ENCODE measurements around the gene NSUN5.
"Not testable (repeated sequence)": the region's sequence is repeated elsewhere in the genome, so short reads cannot be mapped to it uniquely, and the experiment has no call there.

Gene NSUN5

DNA sequence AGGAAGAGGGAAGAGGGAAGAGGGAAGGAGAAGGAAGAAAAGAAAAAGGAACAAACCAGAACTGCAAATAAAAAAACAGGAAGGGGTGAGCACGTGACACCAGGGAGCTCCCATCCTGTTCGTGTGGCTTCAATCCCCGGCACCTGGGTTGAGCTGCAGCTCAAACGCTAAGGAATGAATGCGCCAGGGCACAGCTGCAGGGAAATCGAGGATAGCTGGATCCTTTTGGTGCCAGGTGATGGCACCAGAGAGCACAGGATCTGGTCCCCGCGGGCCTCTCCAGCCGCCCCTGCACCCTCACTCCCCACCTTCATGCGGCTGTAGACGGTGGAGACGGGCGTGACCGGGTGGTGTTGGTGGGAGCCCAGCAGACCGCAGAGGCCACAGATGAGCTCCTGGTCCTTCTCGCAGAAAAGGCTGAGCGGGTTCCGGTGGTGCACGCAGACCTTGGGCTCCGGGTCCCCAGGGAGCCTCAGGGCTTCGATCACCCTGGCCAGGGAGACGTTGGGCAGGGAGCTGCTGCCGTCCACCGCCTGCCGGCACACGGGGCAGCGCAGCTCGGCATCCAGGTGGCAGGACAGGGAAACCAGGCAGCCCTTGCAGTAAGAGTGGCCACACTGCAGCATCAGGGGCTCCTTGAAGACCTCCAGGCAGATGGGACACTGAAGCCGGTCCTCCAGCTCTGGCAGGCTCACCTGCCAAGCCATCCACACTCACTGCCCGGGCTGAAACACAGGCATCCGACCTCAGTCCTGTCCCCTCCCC is 15.6 kb upstream of the NSUN5 start:
- DNase-seq = not testable (repeated sequence)

DNA sequence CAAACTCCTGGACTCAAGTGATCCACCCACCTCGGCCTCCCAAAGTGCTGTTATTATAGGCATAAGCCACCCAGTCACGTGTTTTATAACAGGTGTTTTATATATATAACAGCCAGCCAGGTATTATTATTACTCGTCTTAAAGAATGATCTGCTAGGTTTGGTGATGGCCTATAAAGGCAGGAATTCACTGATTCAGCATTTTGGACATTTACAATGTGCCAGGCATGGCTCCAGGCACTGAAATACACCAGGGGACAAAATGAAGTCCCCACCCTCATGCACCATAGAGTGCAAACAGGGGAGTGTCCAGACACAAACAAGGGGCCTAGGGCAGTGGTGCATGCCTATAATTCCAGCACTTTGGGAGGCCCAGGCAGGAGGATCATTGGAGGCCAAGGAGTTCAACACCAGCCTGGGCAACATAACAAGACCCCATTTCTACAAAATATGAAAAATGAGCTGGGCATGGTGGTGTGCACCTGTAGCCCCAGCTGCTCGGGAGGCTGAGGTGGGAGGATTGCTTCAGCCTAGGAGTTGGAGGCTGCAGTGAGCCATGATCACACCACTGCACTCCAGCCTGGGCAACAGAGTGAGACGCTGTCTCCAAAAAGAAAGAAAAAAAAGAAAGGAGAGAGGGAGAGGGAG is 14.9 kb upstream of the NSUN5 start:
- not testable (repeated sequence) for DNase-seq

DNA sequence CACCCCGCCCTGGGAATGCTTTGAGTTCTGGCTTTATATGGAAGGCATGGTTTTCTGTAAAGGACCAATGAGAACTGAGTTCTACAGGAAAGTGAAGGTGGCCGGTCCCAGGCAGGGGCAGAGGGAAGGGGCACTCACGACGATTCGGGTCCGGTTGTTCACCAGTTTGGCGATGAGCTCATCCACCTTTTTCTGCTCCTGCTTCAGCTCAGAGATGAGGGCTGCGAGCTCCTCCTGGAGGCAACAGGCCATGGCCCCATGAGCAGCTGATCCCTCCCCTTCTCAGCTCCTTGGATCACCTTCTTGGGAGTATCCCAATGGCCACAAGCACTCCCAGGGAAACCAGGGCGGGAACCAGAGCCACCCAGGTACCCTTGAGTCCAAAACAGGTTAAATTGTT is 11.4 kb upstream of the NSUN5 start:
- not testable (repeated sequence) for DNase-seq

DNA sequence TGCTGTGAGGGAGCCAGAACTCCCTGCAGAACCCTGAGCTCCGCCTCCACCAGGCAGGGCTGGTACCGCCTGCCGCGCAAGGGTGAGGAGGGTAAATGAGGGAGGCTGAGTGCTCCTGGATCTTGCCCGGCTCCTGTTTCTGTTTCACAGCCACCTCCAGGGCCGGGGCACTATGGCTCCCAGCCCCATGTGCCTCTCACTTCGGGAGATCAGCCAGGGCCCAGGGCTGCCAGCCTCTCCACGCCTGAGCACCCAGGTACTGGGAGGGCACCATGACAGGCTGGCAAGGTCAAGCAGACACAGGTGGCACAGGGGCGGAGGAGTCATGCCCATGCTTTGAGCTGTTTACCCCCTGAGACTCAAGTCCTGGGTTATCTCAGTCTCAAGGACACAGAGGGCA is 10.9 kb upstream of the NSUN5 start:
- peak; percentile 26 for DNase-seq

DNA sequence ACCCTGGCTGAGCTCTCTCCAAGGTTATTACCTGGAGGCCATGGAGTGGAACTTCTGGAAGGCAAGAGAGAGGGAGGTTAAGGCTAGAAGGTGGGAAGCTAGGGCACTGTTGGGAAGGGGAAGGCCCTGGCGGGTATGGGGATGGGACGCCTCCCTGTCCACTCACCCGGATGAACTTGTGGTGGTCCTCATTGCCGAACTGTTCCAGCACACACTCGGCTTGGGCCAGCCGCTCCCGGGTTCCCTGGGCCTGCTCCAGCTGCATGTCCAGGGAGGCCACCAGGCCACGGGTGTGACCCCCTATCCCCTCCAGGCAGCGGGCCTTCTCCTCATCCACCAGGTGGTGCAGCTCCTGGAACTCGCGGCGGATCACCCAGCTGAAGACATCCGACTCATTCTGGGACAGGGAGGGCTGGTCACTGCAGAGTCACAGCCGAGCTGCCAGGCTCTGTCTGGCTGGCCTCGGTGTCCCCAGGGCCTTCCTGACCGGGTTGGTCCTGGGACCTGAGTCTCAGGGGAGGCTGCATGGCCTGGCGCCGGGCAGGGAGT is 10.1 kb upstream of the NSUN5 start:
- DNase-seq = not testable (repeated sequence)

DNA sequence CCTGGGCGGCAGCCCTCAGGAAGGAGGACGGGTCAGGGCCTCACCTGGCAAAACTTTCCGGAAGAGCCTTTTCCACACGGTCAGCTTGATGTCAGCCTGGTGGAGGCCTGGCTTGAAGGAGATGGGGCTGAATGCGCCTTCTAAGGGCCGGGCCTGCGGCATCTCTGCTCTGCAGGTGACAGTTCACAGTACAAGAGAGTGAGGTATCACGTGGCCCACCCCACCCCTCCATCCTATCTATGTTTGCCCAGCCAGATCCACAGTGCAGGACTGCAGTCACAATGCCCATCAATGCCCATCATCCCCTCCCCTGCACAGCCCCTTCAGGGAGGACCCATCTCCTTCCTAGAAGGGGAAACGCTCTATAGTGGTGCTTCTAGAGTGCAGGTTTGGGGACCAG is 7.9 kb upstream of the NSUN5 start:
- DNase-seq = no peak

DNA sequence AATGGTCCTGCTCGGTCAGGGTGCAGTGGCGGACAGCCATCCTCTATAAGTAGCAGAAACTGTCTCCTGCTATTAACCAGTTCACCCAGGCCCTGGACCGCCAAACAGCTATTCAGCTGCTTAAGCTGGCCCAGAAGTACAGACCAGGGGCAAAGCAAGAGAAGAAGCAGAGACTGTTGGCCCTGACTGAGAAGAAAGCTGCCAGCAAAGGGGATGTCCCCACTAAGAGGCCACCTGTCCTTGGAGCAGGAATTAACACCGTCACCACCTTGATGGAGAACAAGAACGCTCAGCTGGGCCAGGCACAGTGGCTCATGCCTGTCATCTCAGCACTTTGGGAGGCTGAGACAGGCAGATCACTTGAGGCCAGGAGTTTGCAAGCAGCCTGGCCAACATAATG is 5.6 kb upstream of the NSUN5 start:
- no peak for DNase-seq

DNA sequence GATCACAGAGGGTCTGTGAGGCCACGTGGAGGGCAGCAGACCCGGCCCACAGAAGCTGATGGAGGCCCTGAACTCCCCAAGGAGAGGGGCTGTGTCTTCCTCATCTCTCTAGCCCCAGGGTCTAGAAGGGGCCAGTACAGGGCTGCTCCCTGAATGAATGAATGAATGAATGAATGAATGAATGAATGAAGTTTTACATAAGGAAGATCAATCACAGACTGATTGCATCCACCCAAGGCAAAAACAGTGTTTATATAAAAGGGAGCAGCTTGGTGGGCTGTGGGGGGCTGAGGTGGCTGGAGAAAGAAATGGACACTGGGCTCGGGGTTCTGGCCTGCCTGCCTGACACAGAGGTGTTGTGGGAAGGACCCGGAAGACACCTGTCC is 4.9 kb upstream of the NSUN5 start:
- no peak for DNase-seq

DNA sequence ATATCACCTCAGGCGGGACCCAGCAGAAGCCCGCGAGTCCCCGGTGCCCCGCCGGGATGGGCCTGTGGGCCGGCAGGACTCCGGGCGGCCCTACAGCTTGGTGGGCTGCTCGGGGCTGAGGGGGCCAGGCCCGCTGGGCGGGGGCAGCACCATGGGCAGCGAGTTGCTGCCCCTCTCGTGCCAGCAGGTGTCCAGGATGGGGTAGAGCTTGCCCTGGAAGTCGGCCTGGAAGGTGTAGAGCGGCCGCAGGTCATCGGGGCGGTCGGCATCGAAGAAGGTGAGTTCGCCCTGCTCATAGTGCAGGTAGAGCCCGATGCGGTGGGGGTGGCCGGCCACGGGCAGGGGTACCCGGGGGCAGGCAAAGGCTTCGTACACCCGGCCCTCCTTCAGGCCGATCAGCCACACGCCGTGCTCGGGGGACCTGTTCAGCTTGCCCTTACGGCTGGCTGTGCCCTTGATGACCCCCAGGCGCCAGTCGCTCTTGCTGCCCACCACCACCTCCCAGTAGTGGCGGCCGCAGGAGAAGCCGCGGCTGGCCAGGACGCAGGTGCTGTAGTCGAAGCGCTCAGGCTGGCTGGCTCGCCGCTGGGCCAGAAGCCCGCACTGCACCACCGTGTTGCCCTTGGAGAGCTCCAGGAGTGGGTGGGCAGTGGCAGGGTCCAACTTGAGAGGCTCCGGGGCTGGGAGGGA is 4.3 kb upstream of the NSUN5 start:
- no peak for DNase-seq

DNA sequence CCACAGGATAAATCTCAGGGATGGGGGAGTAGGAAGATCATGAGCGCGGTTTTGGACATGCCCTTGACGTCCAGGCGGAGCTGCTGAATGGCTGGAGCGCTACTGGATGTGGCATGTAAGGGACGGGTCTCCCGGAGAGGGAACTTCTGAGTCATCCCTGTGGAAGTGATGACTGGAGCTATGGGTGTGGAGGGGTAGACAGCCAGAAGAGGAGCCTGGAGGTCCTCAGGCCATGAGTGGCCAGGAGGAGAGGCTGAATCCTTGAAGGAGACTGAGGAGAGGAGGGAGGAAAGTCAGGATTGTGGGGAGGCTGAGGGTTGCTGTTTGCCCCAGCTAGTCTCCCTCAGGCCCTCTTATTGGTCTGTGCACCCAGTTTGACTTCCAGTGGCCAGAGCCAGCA is 2.8 kb upstream of the NSUN5 start:
- not testable (repeated sequence) for DNase-seq

DNA sequence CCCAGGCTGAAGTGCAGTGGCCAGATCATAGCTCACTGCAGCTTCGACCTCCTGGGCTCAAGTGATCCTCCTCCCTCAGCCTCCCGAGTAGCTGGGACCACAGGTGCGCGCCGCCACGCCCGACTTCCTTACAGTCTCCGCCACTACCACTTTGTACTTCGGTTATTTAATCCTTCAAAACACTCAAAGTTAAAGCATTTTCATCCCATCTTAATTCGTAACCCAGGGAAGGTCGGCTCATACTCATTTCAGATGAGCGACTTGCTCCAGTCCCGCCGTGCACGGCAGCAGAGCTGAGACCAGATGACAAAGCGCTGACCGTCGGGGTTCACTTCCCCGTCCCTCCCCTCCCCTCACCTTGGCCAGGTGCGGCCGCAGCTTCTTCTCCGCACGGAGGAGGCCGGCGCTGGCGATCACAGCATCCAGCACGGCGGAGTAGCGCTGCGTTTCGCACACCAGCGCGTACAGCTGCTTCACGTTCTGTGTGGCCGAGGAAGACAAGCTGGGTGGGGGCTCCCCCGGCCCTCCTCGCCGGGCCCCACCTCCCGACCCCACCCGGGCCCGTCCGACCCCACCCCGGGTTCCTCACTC is 457 bp downstream of the NSUN5 start:
- no peak for DNase-seq

DNA sequence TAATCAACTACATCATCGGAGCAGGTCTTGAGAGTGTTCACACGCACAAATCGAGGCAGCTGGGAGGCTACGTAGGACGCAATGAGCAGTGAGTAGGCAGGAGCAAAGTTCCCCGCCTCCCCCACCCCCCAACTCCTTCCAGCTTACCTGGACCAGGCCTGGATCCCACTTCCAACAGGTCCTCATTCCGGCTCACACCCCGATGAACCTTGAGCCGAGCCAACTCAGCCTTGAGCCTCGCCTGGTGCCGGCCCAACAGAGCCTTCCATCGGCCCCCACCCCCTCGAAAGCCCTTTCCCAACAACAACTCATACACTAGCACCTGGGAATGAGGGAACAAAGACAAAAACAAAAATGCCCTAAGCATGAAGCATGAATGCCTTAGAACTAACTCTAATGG is 1.2 kb downstream of the NSUN5 start:
- DNase-seq = no peak

DNA sequence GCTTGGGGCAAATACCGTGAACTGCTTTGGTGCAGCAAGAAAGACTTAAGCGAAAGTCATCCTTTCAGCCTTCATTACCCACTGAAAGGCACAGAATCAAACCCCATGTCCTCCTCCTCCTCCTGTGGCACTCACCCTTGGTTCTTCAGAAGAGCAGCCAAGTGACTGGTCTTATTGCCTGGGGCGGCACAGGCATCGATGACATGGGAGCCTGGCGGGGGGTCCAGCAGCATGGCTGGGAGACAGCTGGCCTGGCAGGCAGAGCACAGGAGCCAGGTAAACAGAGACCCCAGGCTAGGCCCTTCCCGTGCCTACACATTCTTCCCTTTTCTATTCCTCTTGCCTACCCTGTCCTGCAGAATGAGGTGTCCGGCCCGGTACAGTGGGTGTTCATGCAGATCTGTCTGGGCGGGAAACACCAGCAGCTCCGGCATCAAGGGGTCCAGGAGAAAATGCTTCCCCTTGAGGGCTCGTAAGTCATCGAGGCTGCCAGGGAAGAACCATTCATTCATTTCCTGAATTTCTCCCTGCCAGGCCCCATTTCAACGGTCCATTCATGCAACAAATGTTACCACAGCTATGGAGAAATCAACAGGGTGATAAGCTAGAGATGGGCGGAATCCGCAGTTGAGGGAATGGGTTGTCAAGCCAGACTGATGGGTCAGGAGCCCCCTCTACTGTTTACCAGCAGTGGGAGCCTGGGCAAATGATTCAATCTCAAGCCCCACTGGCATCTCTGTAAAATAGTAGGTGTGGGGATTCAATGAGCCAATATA is 3.8 kb downstream of the NSUN5 start:
- not testable (repeated sequence) for DNase-seq

DNA sequence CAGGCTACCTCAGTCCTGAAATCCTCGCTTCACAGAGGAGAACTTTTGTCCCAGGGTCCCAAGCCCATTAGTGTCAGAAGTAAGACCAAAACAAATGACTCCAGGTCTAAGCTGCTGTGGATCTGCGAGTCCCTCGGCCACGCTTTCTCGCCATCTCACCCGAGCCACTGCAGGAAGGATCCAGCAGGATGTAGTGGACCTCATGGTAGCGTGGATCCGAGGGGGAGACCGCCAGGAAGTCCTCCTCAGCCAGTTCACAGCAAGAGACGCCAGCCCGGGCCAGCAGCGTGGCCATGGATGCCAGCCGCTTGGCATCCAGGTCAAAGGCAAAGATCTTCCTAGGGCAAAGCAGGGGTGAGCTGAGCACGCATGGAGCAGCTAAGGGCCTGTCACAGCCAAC is 4.6 kb downstream of the NSUN5 start:
- no peak for DNase-seq

DNA sequence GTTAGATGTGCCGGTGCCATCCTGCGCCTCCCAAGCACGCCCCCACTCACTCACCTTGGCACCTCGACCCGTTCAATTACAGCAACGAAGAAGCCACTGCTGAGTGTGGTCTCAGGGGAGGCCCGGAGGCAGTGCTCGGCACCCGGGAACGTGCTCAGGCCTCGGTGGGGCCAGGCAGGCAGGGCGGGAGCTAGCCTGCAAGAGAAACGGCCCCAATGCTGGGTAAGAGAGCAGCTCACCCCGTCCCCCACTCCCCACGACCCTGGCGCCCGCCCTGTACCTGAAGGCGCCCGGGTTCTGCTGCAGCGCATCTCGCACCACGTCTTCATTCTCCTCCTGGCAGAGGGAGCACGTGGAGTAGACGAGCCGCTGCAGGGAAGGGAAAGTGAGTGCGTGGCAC is 5.1 kb downstream of the NSUN5 start:
- DNase-seq = no peak

DNA sequence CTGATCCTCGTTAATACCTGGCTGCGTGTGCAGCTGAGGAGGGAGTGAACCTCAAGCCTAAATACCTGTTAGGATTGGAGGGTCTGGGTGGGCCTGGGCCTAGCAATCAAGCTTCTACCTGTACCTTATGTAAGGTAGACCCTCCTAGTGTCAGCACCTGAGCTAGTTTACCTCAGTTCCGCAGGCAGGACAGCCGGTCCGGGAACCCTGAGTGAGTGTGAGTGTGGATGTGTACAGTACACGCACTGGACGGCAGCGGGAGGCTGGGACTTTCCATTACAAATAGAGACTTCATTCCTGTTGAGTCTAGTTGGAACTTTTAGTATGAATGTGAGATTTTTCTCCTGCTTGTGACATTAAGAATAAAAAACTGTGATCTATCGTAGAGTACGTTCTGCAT is 5.8 kb downstream of the NSUN5 start:
- not testable (repeated sequence) for DNase-seq

DNA sequence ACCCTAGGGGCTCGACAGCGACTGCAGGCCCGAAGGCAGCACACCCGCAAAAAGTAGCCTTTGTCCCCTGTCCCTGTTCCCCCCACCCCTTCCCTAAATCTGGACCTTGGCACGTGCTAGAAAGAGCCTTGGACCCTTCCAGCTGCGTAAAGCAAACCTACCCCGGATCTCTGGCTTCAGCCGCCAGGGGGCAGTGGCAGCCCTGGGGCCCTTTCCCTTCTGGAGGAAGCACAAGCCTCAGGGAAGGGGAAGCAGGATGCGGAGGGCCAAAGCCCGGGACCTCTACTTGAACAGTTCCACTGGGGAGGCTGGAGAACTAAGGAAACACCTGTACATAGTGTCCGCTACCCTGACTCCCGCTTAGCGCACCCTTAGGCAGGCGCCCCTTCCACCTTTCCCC is 7.5 kb downstream of the NSUN5 start:
- DNase-seq = not testable (repeated sequence)

DNA sequence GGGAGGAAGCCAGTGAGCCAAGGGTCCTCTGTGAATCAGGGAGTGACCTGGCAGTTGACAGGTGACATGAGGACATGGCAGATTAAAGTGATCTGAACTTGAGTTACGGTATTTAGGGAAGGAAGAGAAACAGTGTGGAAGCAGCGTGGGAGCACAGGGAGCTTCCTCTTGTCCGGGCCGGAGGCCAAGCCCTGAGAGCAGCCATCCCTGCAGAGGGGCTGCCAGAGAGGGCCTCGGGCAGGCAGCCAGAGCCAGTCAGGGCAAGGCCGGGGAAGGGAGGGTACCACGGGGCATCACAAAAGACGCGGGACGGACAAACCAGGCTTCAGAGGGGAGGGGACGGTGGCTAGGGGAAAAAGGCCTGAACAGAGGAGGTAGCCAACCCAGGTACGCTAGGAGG is 8.8 kb downstream of the NSUN5 start:
- DNase-seq = not testable (repeated sequence)

DNA sequence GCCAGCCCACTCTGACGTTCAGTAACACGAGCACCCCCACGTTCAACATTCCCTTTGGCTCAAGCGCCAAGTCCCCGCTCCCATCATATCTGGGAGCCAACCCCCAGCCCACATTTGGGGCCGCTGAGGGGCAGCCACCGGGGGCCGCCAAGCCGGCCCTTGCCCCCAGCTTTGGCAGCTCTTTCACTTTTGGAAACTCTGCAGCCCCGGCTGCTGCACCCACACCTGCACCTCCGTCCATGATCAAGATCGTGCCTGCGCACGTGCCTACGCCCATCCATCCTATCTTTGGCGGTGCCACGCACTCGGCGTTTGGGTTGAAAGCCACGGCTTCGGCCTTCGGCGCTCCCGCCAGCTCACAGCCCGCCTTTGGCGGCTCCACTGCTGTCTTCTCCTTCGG is 10.9 kb downstream of the NSUN5 start:
- not testable (repeated sequence) for DNase-seq

DNA sequence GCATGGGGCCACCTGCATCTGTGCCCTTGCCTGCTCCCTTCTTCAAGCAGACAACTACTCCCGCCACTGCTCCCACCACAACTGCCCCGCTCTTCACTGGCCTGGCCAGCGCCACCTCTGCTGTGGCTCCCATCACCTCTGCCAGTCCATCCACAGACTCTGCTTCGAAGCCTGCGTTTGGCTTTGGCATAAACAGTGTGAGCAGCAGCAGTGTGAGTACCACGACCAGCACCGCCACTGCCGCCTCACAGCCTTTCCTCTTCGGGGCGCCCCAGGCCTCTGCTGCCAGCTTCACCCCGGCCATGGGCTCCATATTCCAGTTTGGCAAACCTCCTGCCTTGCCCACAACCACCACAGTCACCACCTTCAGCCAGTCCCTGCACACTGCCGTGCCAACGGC is 11.4 kb downstream of the NSUN5 start:
- not testable (repeated sequence) for DNase-seq

DNA sequence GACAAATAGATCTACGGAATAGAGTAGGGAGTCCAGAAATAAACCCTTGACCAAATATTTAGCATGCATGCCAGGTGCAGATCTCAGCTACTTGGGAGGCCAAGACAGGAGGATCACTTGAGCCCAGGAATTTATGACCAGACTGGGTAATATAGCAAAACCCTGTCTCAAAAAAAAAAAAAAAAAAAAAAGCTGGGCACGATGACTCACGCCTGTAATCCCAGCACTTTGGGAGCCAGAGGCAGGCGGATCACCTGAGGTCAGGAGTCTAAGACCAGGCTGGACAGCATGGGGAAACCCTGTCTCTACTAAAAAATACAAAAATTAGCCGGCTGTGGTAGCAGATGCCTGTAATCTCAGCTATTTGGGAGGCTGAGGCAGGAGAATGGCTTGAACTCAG is 31.4 kb downstream of the NSUN5 start:
- DNase-seq = not testable (repeated sequence)

DNA sequence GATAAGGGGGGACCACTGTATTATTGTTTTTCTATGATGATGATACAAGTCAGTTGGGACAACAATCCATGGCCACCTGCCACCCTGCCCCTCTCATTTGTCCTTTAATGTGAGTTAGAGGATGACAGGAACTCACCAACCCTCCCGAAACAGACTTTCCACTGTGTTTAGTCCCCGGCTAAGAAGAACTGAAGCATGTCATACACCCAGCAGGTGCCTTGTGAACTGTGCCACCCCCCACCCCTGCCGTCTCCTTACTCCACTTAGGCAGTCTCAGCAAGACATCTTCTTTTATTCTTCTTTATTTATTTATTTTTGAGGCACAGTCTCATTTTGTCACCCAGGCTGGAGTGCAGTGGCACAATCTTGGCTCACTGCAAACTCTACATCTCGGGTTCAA is 40.8 kb downstream of the NSUN5 start:
- not testable (repeated sequence) for DNase-seq

Data from NCI-H226 (cell line).